PC-3 (cell line): ENCODE results near the gene PROSER3. TPM values are rescaled to one million over a fixed set of nuclear protein-coding genes. Genes with fewer than 3 reads are reported as not detected.

Experiments used
- ATAC-seq: fragments of 200-7000 bp; cut with Tn5 transposase; 2 replicates; pipeline ENCODE4 v1.9.1; 2020; ENCODE audit warnings: mild to moderate bottlenecking, moderate library complexity
- BruUV-seq: library from RNA; stranded (reverse); fragments of 400-500 nt; replicated peaks from 2 replicates; lab custom pipeline; 2021; lab: Mats Ljungman, UMichigan
- CTCF ChIA-PET: fragments of 300-600 bp; sonication (Branson Sonifier 250); formaldehyde crosslinking; loops from one replicate; lab custom pipeline; 2022; ENCODE audit warnings: antibody characterized with exemption; lab: Charles Lee
- POLR2A ChIA-PET: fragments of 300-600 bp; sonication (Branson Sonifier 250); formaldehyde crosslinking; loops from one replicate; lab custom pipeline; 2022; ENCODE audit warnings: antibody characterized with exemption; ENCODE audit not compliant: unreplicated experiment; lab: Charles Lee
- DNase-seq: peaks from one replicate; pipeline ENCODE4 v3.0.0-alpha.2; 2015
- H2AFZ ChIP-seq: fragments of 300-600 bp; sonication (generic); 2 replicates; pipeline ENCODE4 v1.6.0; 2016; ENCODE audit warnings: antibody characterized with exemption, low read length
- H3F3A ChIP-seq: fragments of 300-600 bp; sonication (generic); one replicate; pipeline ENCODE4 v1.6.0; 2017; ENCODE audit warnings: antibody characterized with exemption, low read length, control low read depth, mild to moderate bottlenecking; ENCODE audit not compliant: unreplicated experiment
- H3K27ac ChIP-seq: fragments of 300-600 bp; sonication (generic); 2 replicates; pipeline ENCODE4 v1.5.1; 2016; ENCODE audit warnings: mild to moderate bottlenecking, low read length
- H3K27me3 ChIP-seq: fragments of 300-600 bp; sonication (generic); 2 replicates; pipeline ENCODE4 v1.6.1; 2016; ENCODE audit warnings: low read length, mixed read lengths
- H3K36me3 ChIP-seq: fragments of 300-600 bp; sonication (generic); 2 replicates; pipeline ENCODE4 v1.6.1; 2016; ENCODE audit warnings: low read depth, mixed run types, low read length, mixed read lengths
- H3K4me1 ChIP-seq: fragments of 300-600 bp; sonication (generic); 2 replicates; pipeline ENCODE4 v1.5.1; 2016; ENCODE audit warnings: low read length; ENCODE audit not compliant: insufficient read depth
- H3K4me2 ChIP-seq: fragments of 300-600 bp; sonication (generic); 2 replicates; pipeline ENCODE4 v1.6.0; 2016; ENCODE audit warnings: low read length
- H3K4me3 ChIP-seq: fragments of 300-600 bp; sonication (generic); 2 replicates; pipeline ENCODE4 v1.5.1; 2016; ENCODE audit warnings: mild to moderate bottlenecking, low read length, mixed read lengths
- H3K79me2 ChIP-seq: fragments of 300-600 bp; sonication (generic); 2 replicates; pipeline ENCODE4 v1.6.1; 2017; ENCODE audit warnings: low read length, mixed read lengths
- H3K9ac ChIP-seq: fragments of 300-600 bp; sonication (generic); 2 replicates; pipeline ENCODE4 v1.6.0; 2016; ENCODE audit warnings: mild to moderate bottlenecking, low read length
- H3K9me2 ChIP-seq: fragments of 300-600 bp; sonication (generic); replicated peaks from 2 replicates; pipeline ENCODE4 v1.6.1; 2016; ENCODE audit warnings: mixed run types, low read length, mixed read lengths
- H3K9me3 ChIP-seq: fragments of 300-600 bp; sonication (generic); 2 replicates; pipeline ENCODE4 v1.6.1; 2016; ENCODE audit warnings: low read length, mixed read lengths
- H4K20me1 ChIP-seq: fragments of 300-600 bp; sonication (generic); 2 replicates; pipeline ENCODE4 v1.6.1; 2016; ENCODE audit warnings: low read length, mixed read lengths
- EZH2 ChIP-seq: fragments of 300-600 bp; sonication (generic); IDR thresholded peaks from one replicate; pipeline ENCODE4 v1.6.1; 2017; ENCODE audit warnings: antibody characterized with exemption, mild to moderate bottlenecking, low read length; ENCODE audit not compliant: unreplicated experiment
- EZH2phosphoT487 ChIP-seq: fragments of 300-600 bp; sonication (generic); IDR thresholded peaks from 2 replicates; pipeline ENCODE4 v1.6.1; 2018; ENCODE audit warnings: mild to moderate bottlenecking, antibody characterized with exemption, low read length, borderline replicate concordance
- intact Hi-C: fragments of 100-400 bp; cut with micrococcal nuclease; formaldehyde crosslinking; loops from 2 replicates; pipeline ENCODE4 v1.9.0; 2023
- total RNA-seq: library from RNA; depleted of rRNA; stranded (reverse); fragments of >200 nt; gene quantifications from 2 replicates; pipeline ENCODE4 v1.2.3, GENCODE V29; 2014
- TF ChIP-seq, protein P1 (sequence below): fragments of 300-600 bp; sonication (generic); conservative IDR thresholded peaks from 2 replicates; pipeline ENCODE4 v1.5.1; 2017; ENCODE audit warnings: antibody characterized with exemption, low read depth, mild to moderate bottlenecking, low read length

The PROSER3 gene
- total RNA-seq, 1 experiment from 2014 or later: 5.5 TPM

DNA sequence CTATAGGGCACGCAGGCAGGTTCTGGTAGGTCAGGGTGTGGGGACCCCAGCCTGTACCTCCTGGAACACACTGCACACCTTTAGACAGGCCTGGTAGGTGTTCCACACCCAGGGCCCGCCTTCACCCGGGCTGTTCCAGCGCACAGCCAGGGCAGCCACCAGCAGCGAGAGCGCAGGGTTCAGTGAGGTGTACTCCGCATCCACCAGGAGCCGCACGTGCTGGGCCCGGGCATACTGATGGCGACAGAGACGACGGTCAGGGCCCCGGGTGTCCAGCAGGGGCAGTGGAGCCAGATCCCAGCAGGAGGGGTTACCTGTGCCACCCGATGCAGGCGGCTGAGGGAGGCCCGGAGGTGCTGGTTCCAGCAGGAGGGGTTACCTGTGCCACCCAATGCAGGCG is 48.6 kb downstream of the PROSER3 start:
- no peak for DNase-seq
- H3F3A ChIP-seq: no peaks in the 10 kb centered on the region
- H3K4me3 ChIP-seq: no peak overlapping the region
- no TSS peak for BruUV-seq
- no peak for ATAC-seq
- no peak overlapping the region for H2AFZ ChIP-seq
- H3K9ac ChIP-seq: no peak overlapping the region
- no peaks in the 10 kb centered on the region for H3K9me3 ChIP-seq
- no peaks in the 10 kb centered on the region for H3K79me2 ChIP-seq
- no peaks in the 10 kb centered on the region for H3K4me1 ChIP-seq
- H3K27me3 ChIP-seq: no peaks in the 10 kb centered on the region
- H3K36me3 ChIP-seq: no peaks in the 10 kb centered on the region
- no peak overlapping the region for H3K27ac ChIP-seq
- no peak overlapping the region for H3K4me2 ChIP-seq
- POLR2A ChIA-PET: no interaction called here
- no peaks in the 10 kb centered on the region for H4K20me1 ChIP-seq
- intact Hi-C loops: no loop called here
- CTCF ChIA-PET: no interaction called here
- TF ChIP-seq, protein P1, sequence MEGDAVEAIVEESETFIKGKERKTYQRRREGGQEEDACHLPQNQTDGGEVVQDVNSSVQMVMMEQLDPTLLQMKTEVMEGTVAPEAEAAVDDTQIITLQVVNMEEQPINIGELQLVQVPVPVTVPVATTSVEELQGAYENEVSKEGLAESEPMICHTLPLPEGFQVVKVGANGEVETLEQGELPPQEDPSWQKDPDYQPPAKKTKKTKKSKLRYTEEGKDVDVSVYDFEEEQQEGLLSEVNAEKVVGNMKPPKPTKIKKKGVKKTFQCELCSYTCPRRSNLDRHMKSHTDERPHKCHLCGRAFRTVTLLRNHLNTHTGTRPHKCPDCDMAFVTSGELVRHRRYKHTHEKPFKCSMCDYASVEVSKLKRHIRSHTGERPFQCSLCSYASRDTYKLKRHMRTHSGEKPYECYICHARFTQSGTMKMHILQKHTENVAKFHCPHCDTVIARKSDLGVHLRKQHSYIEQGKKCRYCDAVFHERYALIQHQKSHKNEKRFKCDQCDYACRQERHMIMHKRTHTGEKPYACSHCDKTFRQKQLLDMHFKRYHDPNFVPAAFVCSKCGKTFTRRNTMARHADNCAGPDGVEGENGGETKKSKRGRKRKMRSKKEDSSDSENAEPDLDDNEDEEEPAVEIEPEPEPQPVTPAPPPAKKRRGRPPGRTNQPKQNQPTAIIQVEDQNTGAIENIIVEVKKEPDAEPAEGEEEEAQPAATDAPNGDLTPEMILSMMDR: no peak
- no peak for TF ChIP-seq EZH2
- TF ChIP-seq EZH2phosphoT487: no peak
- H3K9me2 ChIP-seq: no peaks in the 10 kb centered on the region

DNA sequence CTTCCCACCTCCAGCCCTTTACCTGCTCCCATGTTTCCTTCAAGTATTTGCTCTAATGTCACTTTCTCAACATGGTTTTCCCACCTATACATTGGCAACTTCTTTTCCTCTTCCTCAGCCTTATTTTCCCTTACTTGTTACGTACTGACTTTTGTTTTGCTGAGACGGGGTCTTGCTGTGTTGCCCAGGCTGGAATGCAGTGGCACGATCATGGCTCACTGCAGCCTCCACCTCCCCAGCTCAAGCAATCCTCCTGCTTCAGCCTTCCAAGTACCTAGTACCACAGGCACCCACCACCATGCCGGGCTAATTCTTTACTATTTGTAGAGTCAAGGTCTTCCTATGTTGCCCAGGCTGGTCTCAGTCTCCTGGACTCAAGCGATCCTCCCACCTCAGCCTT is 49.7 kb downstream of the PROSER3 start:
- no peak for ATAC-seq
- Histone ChIP-seq H3K9me3 (no peaks in the 10 kb centered on the region), H3K9me2 (no peaks in the 10 kb centered on the region), H2AFZ (no peak overlapping the region), H3K27ac (no peak overlapping the region), H3F3A (no peaks in the 10 kb centered on the region), H3K27me3 (no peaks in the 10 kb centered on the region), H3K4me2 (no peak overlapping the region), H3K9ac (no peak overlapping the region), H4K20me1 (no peaks in the 10 kb centered on the region), H3K79me2 (no peaks in the 10 kb centered on the region), H3K4me3 (no peak overlapping the region), H3K4me1 (no peaks in the 10 kb centered on the region), H3K36me3 (no peaks in the 10 kb centered on the region)
- ChIA-PET CTCF (no interaction called here), POLR2A (no interaction called here)
- TF ChIP-seq, protein P1: no peak
- TF ChIP-seq EZH2: no peak
- TF ChIP-seq EZH2phosphoT487: no peak
- BruUV-seq: no TSS peak
- intact Hi-C loops: no loop called here
- DNase-seq: no peak

DNA sequence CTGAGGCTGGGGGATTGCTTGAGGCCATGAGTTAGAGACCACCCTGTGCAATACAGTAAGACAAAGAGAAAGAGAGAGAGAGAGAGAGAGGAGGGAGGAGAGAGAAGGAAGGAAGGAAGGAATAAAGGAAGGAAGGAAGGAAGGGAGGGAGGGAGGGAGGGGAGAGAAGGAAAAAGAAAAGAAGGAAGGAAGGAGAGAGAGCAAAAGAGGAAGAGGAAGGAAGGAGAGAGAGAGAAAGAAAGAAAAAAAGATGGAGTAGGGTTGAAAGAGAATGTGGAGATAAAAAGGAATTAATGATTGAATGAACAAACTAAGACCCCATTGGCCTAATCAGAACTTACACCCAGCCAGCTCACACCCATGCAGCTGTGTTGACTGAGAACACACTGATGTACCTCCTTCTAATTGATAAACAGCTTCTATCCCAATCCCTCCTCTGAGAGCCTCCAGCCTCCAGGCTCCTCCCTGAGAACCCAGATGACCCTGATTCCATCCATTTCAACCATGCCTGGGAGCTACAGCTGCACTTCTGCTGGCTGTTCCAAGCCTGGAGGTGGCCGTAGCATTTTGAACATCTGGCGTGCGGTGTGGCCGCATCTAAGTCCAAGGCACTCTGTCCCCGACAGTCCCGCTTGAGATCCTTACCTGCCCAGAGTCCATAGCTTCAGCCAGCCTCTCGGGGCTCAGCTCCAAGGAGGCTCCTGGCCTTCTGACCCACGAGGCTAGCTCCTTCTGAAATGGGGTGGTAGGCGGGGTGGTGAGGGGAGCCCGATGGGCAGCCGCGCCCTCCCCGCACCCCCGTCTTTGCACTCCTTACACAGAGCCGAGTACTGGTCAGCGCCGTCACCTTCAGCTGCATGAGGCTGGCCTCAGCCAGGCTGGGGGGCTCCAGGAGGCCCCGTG is 53.6 kb downstream of the PROSER3 start:
- no peak for ATAC-seq
- TF ChIP-seq EZH2phosphoT487: no peak
- no peak for TF ChIP-seq EZH2
- TF ChIP-seq, protein P1: no peak
- BruUV-seq: no TSS peak
- intact Hi-C loops: no loop called here
- Histone ChIP-seq H3K79me2 (no peaks in the 10 kb centered on the region), H3F3A (no peaks in the 10 kb centered on the region), H3K9ac (no peak overlapping the region), H3K9me3 (no peaks in the 10 kb centered on the region), H4K20me1 (no peaks in the 10 kb centered on the region), H3K4me1 (no peaks in the 10 kb centered on the region), H3K36me3 (no peaks in the 10 kb centered on the region), H2AFZ (no peak overlapping the region), H3K27ac (no peak overlapping the region), H3K4me3 (no peak overlapping the region), H3K27me3 (no peaks in the 10 kb centered on the region), H3K9me2 (no peaks in the 10 kb centered on the region), H3K4me2 (no peak overlapping the region)
- DNase-seq: no peak
- ChIA-PET CTCF (no interaction called here), POLR2A (no interaction called here)
